Spinal cord (tissue), 10 donors: Measurements from ENCODE around the gene PRLH. TPM values are rescaled to one million over a fixed set of nuclear protein-coding genes. Genes with fewer than 3 reads are reported as not detected.

Experiments used
- DNase-seq, 6 donors: peaks; one replicate each; pipeline versions ENCODE4 v3.0.0 to v3.0.0-alpha.2; 2013 to 2015; ENCODE audit warnings: low spot score in 6 of 6, low read depth in 4 of 6
- H3K27ac ChIP-seq: one replicate; pipeline ENCODE4 v1.5.1; 2013; ENCODE audit warnings: low read depth, low read length, control low read depth
- H3K27me3 ChIP-seq: one replicate; pipeline ENCODE4 v1.6.1; 2013; ENCODE audit warnings: low read length; ENCODE audit not compliant: control insufficient read depth, insufficient read depth
- H3K36me3 ChIP-seq: one replicate; pipeline ENCODE4 v1.6.1; 2013; ENCODE audit warnings: low read length; ENCODE audit not compliant: control insufficient read depth, insufficient read depth
- H3K4me1 ChIP-seq: one replicate; pipeline ENCODE4 v1.6.1; 2013; ENCODE audit warnings: low read length; ENCODE audit not compliant: control insufficient read depth, insufficient read depth
- H3K4me3 ChIP-seq: one replicate; pipeline ENCODE4 v1.5.1; 2013; ENCODE audit warnings: low read depth, low read length, control low read depth
- H3K9me3 ChIP-seq: one replicate; pipeline ENCODE4 v1.6.1; 2013; ENCODE audit warnings: low read length; ENCODE audit not compliant: control insufficient read depth, insufficient read depth
- WGBS: methylation state at CpG from one replicate; pipeline ENCODE4 v1.1.5; 2013; ENCODE audit warnings: missing lambda C conversion rate; ENCODE audit not compliant: insufficient coverage; 5-methylcytosine and 5-hydroxymethylcytosine counted together
- polyA plus RNA-seq, 2 donors: library from polyadenylated mRNA; unstranded; fragments of 120-200 nt; gene quantifications; one replicate each; pipeline ENCODE4 v1.2.1, GENCODE V29; 2013; ENCODE audit not compliant: insufficient read length in 2 of 2
- total RNA-seq, 2 donors: library from RNA; depleted of rRNA in 1 of 2; stranded (reverse); fragments of 120-200 nt in 1 of 2; fragments of >200 nt in 1 of 2; gene quantifications; one replicate each; pipeline versions ENCODE4 v1.2.3 to v1.2.4, GENCODE V29; 2013 to 2014
- donor health status: healthy.

PRLH gene
- total and polyA plus RNA-seq, 4 donors, result not detected

DNA sequence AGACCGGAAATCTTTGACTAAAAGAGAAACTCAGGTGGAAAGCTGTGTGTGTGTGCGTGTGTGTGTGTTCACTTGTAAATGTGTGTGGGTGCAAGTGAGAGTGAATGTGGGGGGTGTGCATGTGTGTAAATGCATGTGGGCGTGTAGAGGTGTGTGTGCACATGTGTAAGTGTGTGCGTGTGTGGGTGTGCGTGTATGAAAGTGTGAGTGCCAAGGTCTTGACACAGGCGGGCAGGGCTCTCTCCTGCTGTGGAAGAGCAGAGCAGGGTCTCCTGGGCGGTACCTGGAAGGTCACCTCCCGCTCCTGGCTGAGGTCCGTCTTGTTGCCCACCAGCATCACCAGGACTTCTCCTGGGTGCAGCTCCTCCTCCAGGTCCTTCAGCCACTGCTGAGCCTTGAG is 10.6 kb downstream of the PRLH start:
- H3K9me3 ChIP-seq, result no peaks in the 10 kb centered on the region
- no peak overlapping the region for H3K4me3 ChIP-seq
- no peak for DNase-seq
- 94% methylated on average over 6 of the region's 9 CpGs for WGBS
- H3K36me3 ChIP-seq, result no peaks in the 10 kb centered on the region
- peaks cover 7% of the 10 kb centered on the region for H3K4me1 ChIP-seq
- H3K27ac ChIP-seq, result no peak overlapping the region
- no peaks in the 10 kb centered on the region for H3K27me3 ChIP-seq

- no peaks in the 10 kb centered on the region for H3K27me3 ChIP-seq
- DNase-seq, result no peak
- H3K27ac ChIP-seq, result no peak overlapping the region
- H3K9me3 ChIP-seq, result no peaks in the 10 kb centered on the region
- peaks cover 10% of the 10 kb centered on the region for H3K4me1 ChIP-seq
- no peaks in the 10 kb centered on the region for H3K36me3 ChIP-seq
- H3K4me3 ChIP-seq, result no peak overlapping the region
- 90% methylated on average over 10 of the region's 10 CpGs for WGBS
Measured at GRCh38 chr2:237577458-237577857, 11.1 kb downstream of the PRLH start.

DNA sequence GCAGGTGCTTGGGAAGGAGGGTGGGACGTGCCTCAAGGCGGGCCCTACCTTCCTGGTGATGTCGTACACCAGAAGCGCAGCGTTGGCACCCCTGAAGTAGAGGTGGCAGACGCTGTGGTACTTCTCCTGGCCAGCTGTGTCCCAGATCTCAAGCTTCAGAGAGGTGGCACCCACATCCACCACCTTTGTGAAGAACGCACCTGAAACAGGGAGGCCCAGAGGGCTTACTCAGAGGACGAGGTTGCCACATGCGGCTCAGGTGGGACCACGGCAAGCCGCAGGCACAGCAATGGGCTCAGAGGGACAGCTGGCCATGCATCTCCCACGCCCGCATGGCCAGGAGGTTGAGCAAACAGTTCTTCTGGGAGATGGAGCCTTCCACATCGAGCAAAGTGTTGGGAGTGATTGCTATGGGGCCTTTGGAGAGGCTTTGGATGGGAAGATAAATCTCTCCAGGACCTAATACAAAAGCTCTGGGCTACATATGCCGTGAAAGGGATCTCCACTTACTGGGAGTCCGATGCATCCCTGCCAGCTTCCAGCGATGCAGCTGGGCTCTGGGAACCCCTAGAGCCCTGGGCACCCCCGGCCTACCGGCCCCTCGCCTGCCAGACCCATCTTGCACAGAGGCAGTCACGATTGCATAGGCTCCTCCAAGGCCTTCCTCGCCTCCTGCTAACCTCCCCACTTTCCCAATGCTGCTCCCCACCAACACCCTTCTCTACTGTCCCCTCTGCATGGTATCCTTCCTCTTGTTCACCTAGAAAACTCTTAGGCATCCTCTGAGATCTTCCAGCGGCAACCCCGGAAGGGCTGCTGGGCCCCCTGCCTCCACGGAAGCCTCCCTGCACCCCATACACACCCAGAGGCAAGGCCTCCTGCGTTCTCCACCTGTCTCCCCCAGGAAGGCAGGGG is 11.8 kb downstream of the PRLH start:
- H3K27ac ChIP-seq, result no peak overlapping the region
- no peak for DNase-seq
- no peaks in the 10 kb centered on the region for H3K27me3 ChIP-seq
- H3K36me3 ChIP-seq, result no peaks in the 10 kb centered on the region
- no peak overlapping the region for H3K4me3 ChIP-seq
- no peaks in the 10 kb centered on the region for H3K9me3 ChIP-seq
- peaks cover 15% of the 10 kb centered on the region for H3K4me1 ChIP-seq
- 89% methylated on average over 22 of the region's 26 CpGs for WGBS

DNA sequence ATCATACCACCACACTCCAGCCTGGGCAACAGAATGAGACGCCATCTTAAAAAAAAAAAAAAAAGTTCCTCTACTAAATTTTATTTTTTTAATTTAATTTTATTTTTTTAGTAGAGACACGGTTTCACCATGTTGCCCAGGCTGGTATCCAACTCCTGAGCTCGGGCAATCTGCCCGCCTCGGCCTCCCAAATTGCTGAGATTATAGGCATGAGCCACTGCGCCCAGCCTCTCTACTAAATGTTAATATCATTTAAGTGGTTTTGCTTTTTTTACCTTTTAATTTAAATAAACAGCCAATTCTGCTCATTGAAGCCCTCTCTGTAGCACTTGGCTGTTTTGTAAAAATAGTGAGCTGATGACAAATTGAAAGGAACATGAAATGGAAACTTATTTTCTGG is 15.0 kb downstream of the PRLH start:
- DNase-seq, result no peak
- no CpG with 5 or more reads among the region's 6 CpGs for WGBS
- Histone ChIP-seq H3K4me3 (no peak overlapping the region), H3K9me3 (no peaks in the 10 kb centered on the region), H3K4me1 (peaks cover 15% of the 10 kb centered on the region), H3K36me3 (no peaks in the 10 kb centered on the region), H3K27me3 (no peaks in the 10 kb centered on the region), H3K27ac (no peak overlapping the region)

DNA sequence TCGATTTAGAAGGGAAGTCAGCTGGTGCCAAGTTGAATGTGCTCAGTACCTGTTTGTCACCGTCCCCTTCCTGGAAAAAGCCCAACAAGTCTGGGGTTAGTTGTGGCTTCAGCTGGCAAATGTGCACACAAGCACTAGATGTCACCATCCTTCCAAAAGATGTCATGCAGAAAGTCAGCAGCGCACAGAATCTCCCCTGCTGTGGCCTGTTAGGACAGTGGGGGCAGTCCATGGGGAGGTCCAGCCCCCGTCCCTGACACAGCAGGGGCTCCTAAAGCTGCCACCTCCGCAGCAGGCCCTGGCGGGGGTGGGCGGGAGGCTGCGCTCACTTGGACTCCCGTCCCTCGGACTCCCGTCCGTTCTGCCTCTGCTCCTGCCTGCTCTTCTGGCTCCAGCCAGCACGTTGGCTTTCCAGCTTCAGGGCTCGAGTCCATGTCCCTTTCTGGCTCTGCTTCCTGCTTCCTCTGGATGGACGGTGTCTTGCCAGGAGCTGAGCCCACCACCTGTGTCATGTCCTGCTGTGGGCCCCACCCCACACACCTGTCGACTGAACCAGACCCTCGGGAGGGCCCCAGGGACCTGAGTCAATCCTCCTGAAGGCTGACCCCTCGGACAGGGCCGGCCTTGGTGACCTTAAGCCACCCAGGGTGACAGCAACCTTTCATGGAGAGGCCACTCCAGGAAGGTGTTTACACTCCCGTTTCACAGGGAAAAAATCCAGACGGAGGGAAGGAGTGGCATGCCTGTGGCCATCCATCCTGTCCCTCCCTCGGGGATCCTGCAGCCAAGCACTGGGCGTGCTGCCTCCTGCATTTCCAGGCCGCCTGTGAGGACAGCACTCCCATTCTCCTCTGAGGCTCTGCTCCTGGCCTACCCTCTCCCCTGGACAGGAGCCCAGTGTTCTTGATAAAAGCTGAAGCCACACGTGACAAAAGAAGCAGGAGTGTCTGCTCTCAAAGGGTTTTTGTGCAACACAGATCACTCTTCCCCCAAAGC is 15.7 kb downstream of the PRLH start:
- Histone ChIP-seq H3K4me3 (no peak overlapping the region), H3K9me3 (no peaks in the 10 kb centered on the region), H3K27me3 (no peaks in the 10 kb centered on the region), H3K36me3 (no peaks in the 10 kb centered on the region), H3K4me1 (peaks cover 15% of the 10 kb centered on the region), H3K27ac (peak overlapping the region; percentile 61)
- DNase-seq, result peak; percentile 45 to 89 (median 62)
- 12% methylated on average over 24 of the region's 25 CpGs for WGBS

- H3K9me3 ChIP-seq, result peaks cover 2% of the 10 kb centered on the region
- H3K4me3 ChIP-seq, result no peak overlapping the region
- no peaks in the 10 kb centered on the region for H3K36me3 ChIP-seq
- H3K27me3 ChIP-seq, result no peaks in the 10 kb centered on the region
- no peak overlapping the region for H3K27ac ChIP-seq
- 71% methylated on average over 14 of the region's 19 CpGs for WGBS
- peaks cover 15% of the 10 kb centered on the region for H3K4me1 ChIP-seq
- DNase-seq, result no peak
Measured at GRCh38 chr2:237583385-237584295, 17.3 kb downstream of the PRLH start.

GRCh38 chr2:237585590-237586221 is 19.3 kb downstream of the PRLH start:
- no peaks in the 10 kb centered on the region for H3K36me3 ChIP-seq
- DNase-seq, result no peak
- peaks cover 2% of the 10 kb centered on the region for H3K9me3 ChIP-seq
- no peak overlapping the region for H3K4me3 ChIP-seq
- H3K4me1 ChIP-seq, result peaks cover 18% of the 10 kb centered on the region
- 82% methylated on average over 14 of the region's 15 CpGs for WGBS
- H3K27me3 ChIP-seq, result no peaks in the 10 kb centered on the region
- H3K27ac ChIP-seq, result no peak overlapping the region

DNA sequence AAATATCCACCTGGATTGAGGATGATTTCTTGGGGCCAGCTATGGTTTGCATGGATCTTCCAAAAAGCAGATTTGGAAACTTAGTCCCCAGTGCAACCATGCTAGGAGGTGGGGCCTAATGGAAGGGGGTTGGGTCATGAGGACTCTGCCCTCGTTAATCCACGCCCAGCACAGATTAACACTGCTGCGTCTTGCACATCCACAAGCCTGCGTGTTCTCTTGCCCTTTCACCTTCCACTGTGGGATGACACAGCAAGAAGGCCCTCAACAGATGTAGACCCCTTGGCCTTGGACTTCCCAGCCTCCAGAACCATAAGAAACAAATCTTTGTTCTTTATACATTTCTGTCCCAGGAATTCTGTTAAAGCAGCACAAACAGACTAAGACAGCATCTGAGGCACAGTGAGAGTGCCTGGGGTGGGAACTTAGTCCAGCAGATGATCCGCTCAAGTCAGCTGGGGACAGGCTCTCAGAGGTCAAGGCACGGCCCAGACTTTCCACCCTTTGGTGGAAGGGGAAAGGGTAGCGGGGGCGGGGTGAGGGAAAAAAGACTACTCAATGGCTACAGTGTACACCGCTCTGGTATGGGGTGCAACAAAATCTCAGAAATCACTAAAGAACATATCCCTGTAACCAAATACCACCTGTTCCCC is 21.8 kb downstream of the PRLH start:
- Histone ChIP-seq H3K9me3 (peaks cover 2% of the 10 kb centered on the region), H3K27ac (no peak overlapping the region), H3K4me1 (peaks cover 6% of the 10 kb centered on the region), H3K4me3 (no peak overlapping the region), H3K36me3 (no peaks in the 10 kb centered on the region), H3K27me3 (no peaks in the 10 kb centered on the region)
- DNase-seq, result no peak
- WGBS, result 90% methylated on average over 4 of the region's 9 CpGs
